ENCODE data around the gene RABAC1.
"Not testable (repeated sequence)": the region's sequence is repeated elsewhere in the genome, so short reads cannot be mapped to it uniquely, and the experiment has no call there.

RABAC1 gene

GRCh38 chr19:41941410-41942202 lies 17.5 kb downstream of the RABAC1 start:
- Mint-ChIP-seq H3K4me1 (ENCODE audit: low read depth) (peaks cover 58% of the 10 kb centered on the region), H3K27me3 (peaks cover 9% of the 10 kb centered on the region), H3K9me3 (no peaks in the 10 kb centered on the region)

DNA sequence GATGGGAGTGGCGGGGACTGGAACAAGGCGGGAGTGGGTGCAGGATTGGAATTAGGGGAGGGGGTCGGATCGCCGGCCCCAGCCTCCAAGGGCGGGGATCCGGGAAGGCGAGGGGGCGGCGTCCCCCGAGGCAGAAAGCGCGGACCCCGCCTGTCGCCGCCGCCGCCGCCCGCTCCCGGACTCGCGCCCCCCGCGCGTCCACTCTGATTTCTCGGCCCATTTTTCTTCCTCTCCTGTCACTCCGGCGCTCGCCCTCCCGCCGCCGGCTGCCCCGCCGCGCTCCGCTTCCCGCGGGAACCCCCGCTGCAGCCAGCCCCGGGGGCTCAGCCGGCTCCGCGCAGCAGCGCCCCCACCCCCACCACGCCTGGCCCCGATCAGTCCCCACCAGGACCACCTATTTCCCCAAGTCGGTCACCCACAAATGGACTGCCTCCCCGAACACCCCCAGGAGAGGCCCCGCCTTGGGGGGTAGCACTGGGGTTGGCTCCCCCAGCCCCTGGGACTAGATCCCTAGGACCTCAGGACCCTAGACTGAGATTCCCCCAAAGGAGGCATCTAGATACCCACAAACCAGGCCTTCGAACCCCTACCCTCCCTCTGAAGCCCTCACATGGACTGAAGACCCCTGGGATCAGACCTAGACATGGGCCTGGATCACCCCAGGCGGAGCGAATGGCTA lies 18.3 kb downstream of the RABAC1 start:
- Mint-ChIP-seq H3K27ac (peak overlapping the region; percentile 85), H3K36me3 (ENCODE audit: low read depth) (no peaks in the 10 kb centered on the region), H3K4me3 (peak overlapping the region; percentile 77), H3K9me3 (no peaks in the 10 kb centered on the region), H3K4me1 (ENCODE audit: low read depth) (peaks cover 59% of the 10 kb centered on the region), H3K27me3 (peaks cover 9% of the 10 kb centered on the region)

More at GRCh38 chr19:41941410-41942202, 17.5 kb downstream of the RABAC1 start:
- Mint-ChIP-seq H3K36me3 (ENCODE audit: low read depth) (no peaks in the 10 kb centered on the region), H3K27ac (peak overlapping the region; percentile 46), H3K4me3 (peak overlapping the region; percentile 42)

- peak overlapping the region; percentile 77 for H3K4me3 Mint-ChIP-seq
- H3K27me3 Mint-ChIP-seq, result peaks cover 14% of the 10 kb centered on the region
Measured at GRCh38 chr19:41939861-41940730, 19.0 kb downstream of the RABAC1 start.

DNA sequence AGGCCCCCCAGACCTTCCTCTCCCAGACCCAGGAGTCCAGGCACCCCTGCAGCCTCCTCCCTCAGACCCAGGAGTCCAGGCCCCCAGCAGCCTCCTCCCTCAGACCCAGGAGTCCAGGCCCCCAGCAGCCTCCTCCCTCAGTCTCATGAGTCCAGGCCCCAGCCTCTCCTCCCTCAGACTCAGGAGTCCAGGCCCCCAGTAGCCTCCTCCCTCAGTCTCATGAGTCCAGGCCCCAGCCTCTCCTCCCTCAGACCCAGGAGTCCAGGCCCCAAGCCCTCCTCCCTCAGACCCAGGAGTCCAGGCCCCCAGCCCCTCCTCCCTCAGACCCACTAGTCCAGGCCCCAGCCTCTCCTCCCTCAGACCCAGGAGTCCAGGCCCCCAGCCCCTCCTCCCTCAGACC lies 19.9 kb downstream of the RABAC1 start:
- H3K4me3 Mint-ChIP-seq, result not testable (repeated sequence)

More at GRCh38 chr19:41939861-41940730, 19.0 kb downstream of the RABAC1 start:
- Mint-ChIP-seq H3K27ac (peak overlapping the region; percentile 85), H3K9me3 (no peaks in the 10 kb centered on the region), H3K4me1 (ENCODE audit: low read depth) (peaks cover 57% of the 10 kb centered on the region), H3K36me3 (ENCODE audit: low read depth) (no peaks in the 10 kb centered on the region)

DNA sequence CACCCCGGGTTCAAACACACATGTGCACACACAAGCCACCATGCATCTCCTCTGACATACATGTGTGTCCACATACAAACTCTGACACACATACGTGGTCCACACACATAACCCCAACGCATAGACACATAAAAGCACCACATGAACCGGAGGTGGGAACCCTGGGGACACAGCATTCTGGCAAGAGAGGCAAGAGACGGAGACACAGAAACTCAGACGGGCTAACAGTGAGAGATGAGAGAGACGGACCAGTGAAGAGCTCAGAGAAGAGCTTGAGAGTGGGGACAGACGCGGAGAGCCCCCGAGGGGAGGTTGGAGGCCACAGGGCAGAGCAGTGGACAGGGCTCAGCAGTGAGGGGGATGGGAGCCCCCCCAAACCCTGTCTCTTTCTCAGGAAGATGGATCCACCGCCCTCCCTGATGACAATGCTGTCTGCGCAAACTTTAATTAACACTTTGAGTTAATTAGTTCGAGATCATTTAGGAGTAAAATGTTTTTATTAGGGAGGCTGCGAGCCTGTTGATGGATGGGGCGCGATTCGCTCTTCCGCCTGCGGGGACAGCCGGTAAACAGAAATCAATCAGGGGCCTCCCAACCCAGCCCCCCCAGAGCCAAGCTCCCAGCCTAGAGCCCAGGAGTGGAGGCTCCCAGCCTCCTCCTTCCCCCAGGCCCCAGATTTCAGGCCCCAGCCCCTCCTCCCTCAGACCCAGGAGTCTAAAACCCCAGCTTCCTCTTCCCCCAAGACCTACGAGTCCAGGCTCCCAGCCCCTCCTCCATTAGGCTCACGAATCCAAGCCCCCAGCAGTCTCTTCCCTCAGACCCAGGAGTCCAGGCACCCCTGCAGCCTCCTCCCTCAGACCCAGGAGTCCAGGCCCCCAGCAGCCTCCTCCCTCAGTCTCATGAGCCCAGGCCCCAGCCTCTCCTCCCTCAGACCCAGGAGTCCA lies 21.3 kb downstream of the RABAC1 start:
- H3K27ac Mint-ChIP-seq, result peak overlapping the region; percentile 37
- no peaks in the 10 kb centered on the region for H3K36me3 Mint-ChIP-seq (ENCODE audit: low read depth)
- peaks cover 57% of the 10 kb centered on the region for H3K4me1 Mint-ChIP-seq (ENCODE audit: low read depth)
- H3K9me3 Mint-ChIP-seq, result no peaks in the 10 kb centered on the region
- H3K4me3 Mint-ChIP-seq, result no peak overlapping the region
- peaks cover 16% of the 10 kb centered on the region for H3K27me3 Mint-ChIP-seq

More for the DNA sequence above, 19.9 kb downstream of the RABAC1 start:
- Mint-ChIP-seq H3K4me1 (ENCODE audit: low read depth) (peaks cover 57% of the 10 kb centered on the region), H3K27me3 (peaks cover 17% of the 10 kb centered on the region)
- H3K9me3 Mint-ChIP-seq; H3K27ac Mint-ChIP-seq; H3K36me3 Mint-ChIP-seq (ENCODE audit: low read depth): not testable (repeated sequence)

DNA sequence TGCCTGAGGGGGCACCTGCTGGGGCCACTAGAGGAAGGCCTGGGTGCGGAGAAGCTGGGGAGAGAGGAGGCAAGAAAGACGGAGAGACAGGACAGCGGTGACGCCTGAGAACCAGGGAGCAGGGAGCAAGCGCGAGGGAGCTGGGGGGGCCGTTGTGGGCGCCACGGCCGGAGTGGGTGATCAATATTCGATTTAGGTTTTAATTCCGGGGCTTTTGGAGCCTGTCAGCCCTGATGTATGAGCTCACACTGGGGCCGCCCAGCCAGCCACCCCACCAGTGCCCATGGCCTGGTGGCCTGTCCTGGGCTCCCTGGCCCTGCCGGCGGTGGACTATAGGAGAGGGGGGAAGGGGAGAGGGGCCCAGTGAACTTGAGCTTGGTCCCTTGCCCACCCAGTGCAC lies 22.2 kb downstream of the RABAC1 start:
- peak overlapping the region; percentile 0 for H3K4me3 Mint-ChIP-seq
- H3K4me1 Mint-ChIP-seq (ENCODE audit: low read depth), result peaks cover 54% of the 10 kb centered on the region
- H3K36me3 Mint-ChIP-seq (ENCODE audit: low read depth), result no peaks in the 10 kb centered on the region
- H3K9me3 Mint-ChIP-seq, result no peaks in the 10 kb centered on the region
- H3K27ac Mint-ChIP-seq, result peak overlapping the region; percentile 56
- peaks cover 13% of the 10 kb centered on the region for H3K27me3 Mint-ChIP-seq

- Mint-ChIP-seq H3K4me1 (ENCODE audit: low read depth) (peaks cover 49% of the 10 kb centered on the region), H3K9me3 (no peaks in the 10 kb centered on the region), H3K4me3 (peak overlapping the region; percentile 0), H3K27ac (peak overlapping the region; percentile 56), H3K36me3 (ENCODE audit: low read depth) (no peaks in the 10 kb centered on the region), H3K27me3 (peaks cover 10% of the 10 kb centered on the region)
Measured at GRCh38 chr19:41936416-41936850, 22.7 kb downstream of the RABAC1 start.

GRCh38 chr19:41935760-41936415 lies 23.2 kb downstream of the RABAC1 start:
- Mint-ChIP-seq H3K36me3 (ENCODE audit: low read depth) (no peaks in the 10 kb centered on the region), H3K4me1 (ENCODE audit: low read depth) (peaks cover 50% of the 10 kb centered on the region), H3K27me3 (peaks cover 8% of the 10 kb centered on the region), H3K27ac (peak overlapping the region; percentile 56), H3K4me3 (peak overlapping the region; percentile 0), H3K9me3 (no peaks in the 10 kb centered on the region)

- H3K4me3 Mint-ChIP-seq, result peak overlapping the region; percentile 50
- H3K9me3 Mint-ChIP-seq, result no peaks in the 10 kb centered on the region
- no peaks in the 10 kb centered on the region for H3K36me3 Mint-ChIP-seq (ENCODE audit: low read depth)
- peaks cover 12% of the 10 kb centered on the region for H3K27me3 Mint-ChIP-seq
- peak overlapping the region; percentile 66 for H3K27ac Mint-ChIP-seq
- peaks cover 55% of the 10 kb centered on the region for H3K4me1 Mint-ChIP-seq (ENCODE audit: low read depth)
Measured at GRCh38 chr19:41934849-41935374, 24.2 kb downstream of the RABAC1 start.

- H3K4me1 Mint-ChIP-seq (ENCODE audit: low read depth), result peaks cover 64% of the 10 kb centered on the region
- H3K27ac Mint-ChIP-seq, result peak overlapping the region; percentile 8
- peaks cover 15% of the 10 kb centered on the region for H3K27me3 Mint-ChIP-seq
- no peaks in the 10 kb centered on the region for H3K9me3 Mint-ChIP-seq
- no peak overlapping the region for H3K4me3 Mint-ChIP-seq
- H3K36me3 Mint-ChIP-seq (ENCODE audit: low read depth), result no peaks in the 10 kb centered on the region
Measured at GRCh38 chr19:41933693-41934426, 25.3 kb downstream of the RABAC1 start.

DNA sequence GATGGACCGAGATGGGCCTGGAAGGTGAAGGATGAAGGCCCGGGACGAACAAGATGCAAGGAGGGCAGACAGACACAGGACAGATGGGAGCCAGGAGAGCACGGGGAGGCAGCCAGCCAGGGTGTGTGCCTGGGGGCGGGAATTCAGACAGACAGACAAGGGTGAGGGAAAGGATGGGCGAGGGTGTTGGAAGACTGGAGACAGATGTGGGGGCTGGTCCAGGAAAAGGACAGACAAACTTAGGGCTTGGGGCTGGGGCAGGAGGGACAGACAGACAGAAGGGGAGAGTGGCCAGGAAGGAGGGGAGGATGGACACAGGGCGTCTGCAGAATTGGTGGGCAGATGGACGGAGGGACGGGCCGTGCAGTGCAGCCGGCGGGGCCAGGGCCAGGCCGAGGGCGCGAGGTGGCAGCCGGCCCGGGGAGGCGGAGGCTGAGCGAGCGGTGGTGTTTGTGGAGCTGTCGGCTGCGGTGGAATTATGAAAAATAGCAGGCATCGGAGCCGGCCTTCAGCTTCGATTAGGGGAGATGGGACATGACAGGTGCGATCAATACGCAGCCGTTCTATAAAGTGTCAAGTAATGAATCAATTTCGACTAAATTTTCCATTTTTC lies 26.3 kb downstream of the RABAC1 start:
- H3K27me3 Mint-ChIP-seq, result peaks cover 16% of the 10 kb centered on the region

DNA sequence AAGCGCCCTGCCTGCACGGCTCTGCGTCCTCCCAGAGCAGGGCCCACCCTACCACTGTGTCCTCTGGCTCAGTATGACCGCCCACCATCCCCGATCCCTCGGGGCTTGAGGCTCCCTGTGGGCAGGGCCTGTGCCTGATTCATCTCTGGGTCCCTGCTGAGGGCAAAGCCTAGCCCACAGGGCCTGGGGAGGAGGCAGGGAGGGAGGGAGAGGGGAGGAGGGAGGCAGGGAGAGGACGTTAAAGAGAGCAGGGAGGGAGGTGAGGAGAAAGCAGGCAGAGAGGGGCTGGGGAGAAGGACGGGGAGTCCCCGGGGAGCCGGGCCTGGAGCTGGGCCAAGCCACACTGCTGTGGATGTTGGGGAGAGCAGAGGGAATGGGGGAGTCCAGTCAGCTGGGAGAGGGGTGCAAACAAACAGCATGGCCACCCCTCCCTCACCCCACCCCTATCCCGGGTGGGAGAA lies 26.8 kb downstream of the RABAC1 start:
- Mint-ChIP-seq H3K36me3 (ENCODE audit: low read depth) (no peaks in the 10 kb centered on the region), H3K27ac (no peak overlapping the region), H3K27me3 (peaks cover 16% of the 10 kb centered on the region), H3K9me3 (no peaks in the 10 kb centered on the region), H3K4me1 (ENCODE audit: low read depth) (peaks cover 61% of the 10 kb centered on the region), H3K4me3 (no peak overlapping the region)

More for the DNA sequence above, 26.3 kb downstream of the RABAC1 start:
- Mint-ChIP-seq H3K27ac (no peak overlapping the region), H3K36me3 (ENCODE audit: low read depth) (no peaks in the 10 kb centered on the region), H3K4me1 (ENCODE audit: low read depth) (peaks cover 66% of the 10 kb centered on the region), H3K4me3 (no peak overlapping the region), H3K9me3 (no peaks in the 10 kb centered on the region)
